HepG2 (cell line): ENCODE results near the gene IKZF3. TPM values are rescaled to one million over a fixed set of nuclear protein-coding genes. Genes with fewer than 3 reads are reported as not detected.

Source experiments
- ATF6 ChIP-seq: sonication (generic); formaldehyde crosslinking; conservative IDR thresholded peaks from 2 replicates; pipeline ENCODE4 v1.4.0; 2020; ENCODE audit warnings: missing genetic modification reagents
- BRF2 ChIP-seq: sonication (generic); formaldehyde crosslinking; IDR thresholded peaks from 2 replicates; pipeline ENCODE4 v1.8.1; 2022; ENCODE audit warnings: mild to moderate bottlenecking, missing genetic modification reagents
- HNRNPUL1 ChIP-seq: fragments of 200-400 bp; formaldehyde crosslinking; IDR thresholded peaks from 2 replicates; pipeline ENCODE4 v1.6.1; 2017; ENCODE audit warnings: low read depth, mild to moderate bottlenecking, low read length, moderate library complexity
- ZBTB26 ChIP-seq: IDR thresholded peaks from 2 replicates; pipeline ENCODE4 v1.6.1; 2016; ENCODE audit warnings: missing compliant biosample characterization, missing genetic modification reagents, borderline replicate concordance
- ZFP36 ChIP-seq: fragments of 150-350 bp; IDR thresholded peaks from 2 replicates; pipeline ENCODE4 v1.6.1; 2018; ENCODE audit warnings: borderline replicate concordance, low read length, low read depth; ENCODE audit not compliant: partially characterized antibody
- ZNF235 ChIP-seq: sonication (generic); formaldehyde crosslinking; IDR thresholded peaks from 2 replicates; pipeline ENCODE4 v1.8.1; 2023; ENCODE audit warnings: mild to moderate bottlenecking, missing genetic modification reagents, borderline replicate concordance
- ZNF407 ChIP-seq: sonication (generic); formaldehyde crosslinking; IDR thresholded peaks from one replicate; pipeline ENCODE4 v1.5.1; 2020; ENCODE audit warnings: mild to moderate bottlenecking, missing genetic modification reagents; ENCODE audit errors: not compliant biosample characterization
- ZNF550 ChIP-seq: sonication (generic); formaldehyde crosslinking; IDR thresholded peaks from 2 replicates; pipeline ENCODE4 v1.4.0; 2020; ENCODE audit warnings: mild to moderate bottlenecking, missing genetic modification reagents, borderline replicate concordance
- ZNF839 ChIP-seq: sonication (generic); formaldehyde crosslinking; IDR thresholded peaks from 2 replicates; pipeline ENCODE4 v1.4.0; 2020; ENCODE audit warnings: missing genetic modification reagents, mild to moderate bottlenecking, borderline replicate concordance
- ZXDC ChIP-seq: sonication (generic); formaldehyde crosslinking; IDR thresholded peaks from 2 replicates; pipeline ENCODE4 v1.5.0; 2020; ENCODE audit warnings: mild to moderate bottlenecking, missing genetic modification reagents
- polyA plus RNA-seq, 8 experiments: library from polyadenylated mRNA; depleted of rRNA in 3 of 8; stranded (reverse) in 7 of 8; unstranded in 1 of 8; fragments of >200 nt; fragmentation: Illumina TruSeq in 4 of 8; extraction: Trizol in 4 of 8; gene quantifications; 2 replicates each; pipeline versions ENCODE4 v1.2.1 to v1.2.3, GENCODE V29; 2011 to 2016; ENCODE audit warnings: low read depth in 4 of 8, missing spikeins in 1 of 8, mixed read lengths in 1 of 8; ENCODE audit not compliant: insufficient read depth in 1 of 8
- total RNA-seq, 5 experiments: library from RNA; depleted of rRNA; stranded (reverse); fragments of >200 nt; fragmentation: Illumina TruSeq; extraction: Trizol; gene quantifications; 2 replicates each; pipeline ENCODE4 v1.2.3, GENCODE V29; 2016; ENCODE audit warnings: low read depth in 1 of 5

Gene IKZF3
- total and polyA plus RNA-seq, 2 of the 13 experiments (the other 11 are each of a cell fraction or from before 2014, with no cell fraction given): not detected

GRCh38 chr17:39730095-39730921 is 133.8 kb downstream of the IKZF3 start, which contains the start of gene MIEN1 (continued):
- TF ChIP-seq BRF2 (CRISPR knock-in tag): peak; percentile 92; the same call in 1 of the 2 replicates
- no peak; the same call in 1 of the 2 replicates for TF ChIP-seq ZNF839 (CRISPR knock-in tag)
- TF ChIP-seq HNRNPUL1: peak; percentile 80; the same call in 1 of the 2 replicates
- TF ChIP-seq ATF6 (CRISPR knock-in tag): peak; percentile 51; the same call in 1 of the 2 replicates
- TF ChIP-seq ZNF407 (CRISPR knock-in tag): peak; percentile 81
- no peak for TF ChIP-seq ZFP36
- no peak for TF ChIP-seq ZNF235
- peak; percentile 60; the same call in 1 of the 2 replicates for TF ChIP-seq ZNF550 (CRISPR knock-in tag)
- no peak for TF ChIP-seq ZXDC
- peak; percentile 65; the same call in 1 of the 2 replicates for TF ChIP-seq ZBTB26 (CRISPR knock-in tag)
